Common myeloid progenitor, CD34-positive (primary cell): ENCODE measurements around the gene MIS12.
A peak's percentile ranks its signal among the peaks of the same experiment; 100 is the strongest.

ENCODE experiments used
- CTCF ChIA-PET: fragments of 350-600 bp; sonication (Branson Sonifier 250); formaldehyde crosslinking; loops from one replicate; lab custom pipeline; 2021; ENCODE audit warnings: antibody characterized with exemption; lab: Charles Lee
- POLR2A ChIA-PET: fragments of 350-600 bp; sonication (Branson Sonifier 250); formaldehyde crosslinking; loops from one replicate; lab custom pipeline; 2021; ENCODE audit warnings: antibody characterized with exemption; lab: Charles Lee
- DNase-seq, 3 donors: peaks; one replicate each; pipeline versions ENCODE4 v3.0.0 to v3.0.0-alpha.2; 2013
- H3K27ac ChIP-seq, 2 experiments: 1 replicate in 1 of 2; 2 replicates in 1 of 2; pipeline ENCODE4 v1.7.0; 2013; ENCODE audit warnings: inconsistent platforms in 2 of 2, low read length in 2 of 2, mild to moderate bottlenecking in 2 of 2, low read depth in 1 of 2, moderate library complexity in 1 of 2; ENCODE audit not compliant: severe bottlenecking in 2 of 2, insufficient read depth in 1 of 2, poor library complexity in 1 of 2
- H3K27me3 ChIP-seq, 5 experiments: replicated peaks in 2 of 5; 1 replicate in 3 of 5; 2 replicates in 2 of 5; pipeline versions ENCODE4 v1.6.1 to v1.7.0; 2013; ENCODE audit warnings: low read length in 4 of 5, mild to moderate bottlenecking in 2 of 5, moderate library complexity in 2 of 5, inconsistent platforms in 1 of 5; ENCODE audit not compliant: insufficient read depth in 5 of 5, control insufficient read depth in 4 of 5
- H3K36me3 ChIP-seq, 4 experiments: 1 replicate in 2 of 4; 2 replicates in 2 of 4; pipeline versions ENCODE4 v1.6.1 to v1.7.0; 2013; ENCODE audit warnings: low read length in 3 of 4, control low read depth in 1 of 4, mild to moderate bottlenecking in 1 of 4; ENCODE audit not compliant: control insufficient read depth in 4 of 4, insufficient read depth in 4 of 4
- H3K4me1 ChIP-seq, 4 experiments: 1 replicate in 3 of 4; 2 replicates in 1 of 4; pipeline versions ENCODE4 v1.6.1 to v1.7.1; 2013; ENCODE audit warnings: low read length in 3 of 4, mild to moderate bottlenecking in 3 of 4, control low read depth in 1 of 4, inconsistent platforms in 1 of 4, moderate library complexity in 1 of 4; ENCODE audit not compliant: control insufficient read depth in 4 of 4, insufficient read depth in 4 of 4; ENCODE audit errors: control extremely low read depth in 1 of 4
- H3K4me3 ChIP-seq, 7 experiments: 1 replicate in 4 of 7; 2 replicates in 3 of 7; pipeline versions ENCODE4 v1.5.1 to v1.7.0; 2013; ENCODE audit warnings: mild to moderate bottlenecking in 7 of 7, low read length in 6 of 7, moderate library complexity in 6 of 7, inconsistent platforms in 2 of 7, low read depth in 2 of 7, control low read depth in 1 of 7; ENCODE audit not compliant: insufficient read depth in 4 of 7, control insufficient read depth in 1 of 7; ENCODE audit errors: extremely low read depth in 1 of 7
- H3K9me3 ChIP-seq, 5 experiments: 1 replicate in 4 of 5; 2 replicates in 1 of 5; pipeline versions ENCODE4 v1.6.1 to v1.7.1; 2013; ENCODE audit warnings: low read length in 4 of 5, mild to moderate bottlenecking in 2 of 5, inconsistent platforms in 1 of 5, low read depth in 1 of 5, moderate library complexity in 1 of 5; ENCODE audit not compliant: control insufficient read depth in 4 of 5, insufficient read depth in 2 of 5; ENCODE audit errors: control extremely low read depth in 1 of 5
- WGBS: methylation state at CpG from one replicate; pipeline ENCODE4 v1.1.5; 2013; ENCODE audit not compliant: insufficient coverage; 5-methylcytosine and 5-hydroxymethylcytosine counted together

Gene MIS12

DNA sequence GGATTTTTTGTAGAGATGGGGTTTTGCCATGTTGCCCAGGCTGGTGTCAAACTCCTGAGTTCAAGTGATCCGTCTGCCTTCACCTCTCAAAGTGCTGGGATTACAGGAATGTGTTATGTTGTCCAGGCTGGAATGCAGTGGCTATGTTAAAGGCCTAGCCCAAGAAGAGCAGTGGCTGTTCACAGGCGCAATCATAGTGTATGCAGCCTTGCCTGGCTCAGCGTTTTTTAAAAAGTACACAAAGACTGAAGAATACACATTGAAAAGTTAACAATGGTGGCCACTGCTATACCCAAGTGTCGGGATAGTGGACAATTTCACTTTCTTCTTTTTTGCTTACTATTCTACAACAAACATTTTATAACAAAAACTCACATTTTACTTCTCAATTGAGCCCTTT is 7.4 kb upstream of the MIS12 start:
- Histone ChIP-seq H3K9me3 (peaks cover 0 to 7% (median 3%) of the 10 kb centered on the region in 5 experiments), H3K4me1 (no peaks in the 10 kb centered on the region), H3K27me3 (no peaks in the 10 kb centered on the region), H3K4me3 (no peak overlapping the region), H3K27ac (no peak overlapping the region), H3K36me3 (peaks cover 35 to 82% (median 62%) of the 10 kb centered on the region in 4 experiments)
- WGBS, result 97% methylated on average over 4 of the region's 4 CpGs
- no peak for DNase-seq
- ChIA-PET POLR2A (no interaction called here), CTCF (no interaction called here)

DNA sequence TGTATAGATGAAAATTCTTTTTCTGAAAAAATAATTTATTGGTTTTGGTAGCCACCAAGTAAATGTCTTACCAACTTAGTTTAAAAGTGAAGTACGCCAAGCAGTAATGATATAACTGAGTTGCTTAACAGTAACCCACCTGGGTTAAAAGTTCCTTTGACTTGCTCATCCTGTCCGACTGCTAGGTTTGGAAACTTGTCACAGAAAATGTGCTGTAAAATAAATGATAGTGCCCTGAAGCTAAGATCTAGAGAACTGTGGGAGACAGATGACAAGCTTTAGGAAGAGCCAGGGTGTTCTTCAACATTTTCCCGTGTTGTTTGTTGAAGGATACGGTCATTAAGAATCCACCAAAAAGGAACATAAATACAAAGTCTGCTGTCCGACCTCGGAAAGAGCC is 5.4 kb upstream of the MIS12 start:
- WGBS, result 97% methylated on average over 4 of the region's 6 CpGs
- no peak for DNase-seq
- Histone ChIP-seq H3K9me3 (peaks cover 0 to 7% (median 3%) of the 10 kb centered on the region in 5 experiments), H3K27ac (no peak overlapping the region), H3K4me3 (no peak overlapping the region), H3K36me3 (peaks cover 36 to 69% (median 55%) of the 10 kb centered on the region in 4 experiments), H3K27me3 (no peaks in the 10 kb centered on the region), H3K4me1 (peaks cover 7 to 13% (median 10%) of the 10 kb centered on the region in 4 experiments)
- POLR2A ChIA-PET, result no interaction called here
- CTCF ChIA-PET, result interaction anchor here (1.5 kb wide), 1 partner anchor 47 kb away, joined by 5 read pairs; no protein-coding TSS in a partner anchor

DNA sequence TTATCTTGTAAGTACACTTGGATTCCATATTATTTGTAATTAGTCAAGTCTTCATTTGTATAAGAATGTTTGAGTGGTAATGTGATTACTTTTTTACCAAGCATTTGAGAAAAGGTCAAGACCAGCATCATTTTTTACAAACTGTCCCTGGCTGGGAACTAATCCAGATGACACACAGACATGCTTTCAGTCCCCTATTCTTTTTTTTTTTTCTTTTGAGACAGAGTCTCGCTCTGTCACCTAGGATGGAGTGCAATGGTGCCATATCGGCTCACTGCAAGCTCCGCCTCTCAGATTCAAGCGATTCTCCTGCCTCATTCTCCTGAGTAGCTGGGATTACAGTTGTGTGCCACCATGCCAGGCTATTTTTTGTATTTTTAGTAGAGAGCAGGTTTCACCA is 4.9 kb upstream of the MIS12 start:
- no peak for DNase-seq
- Histone ChIP-seq H3K4me1 (peaks cover 7 to 14% (median 10%) of the 10 kb centered on the region in 4 experiments), H3K27me3 (no peaks in the 10 kb centered on the region), H3K9me3 (peaks cover 0 to 7% (median 3%) of the 10 kb centered on the region in 5 experiments), H3K36me3 (peaks cover 36 to 66% (median 55%) of the 10 kb centered on the region in 4 experiments), H3K4me3 (no peak overlapping the region), H3K27ac (no peak overlapping the region)
- WGBS, result 100% methylated on average over 4 of the region's 4 CpGs
- CTCF ChIA-PET, result no interaction called here
- POLR2A ChIA-PET, result no interaction called here

DNA sequence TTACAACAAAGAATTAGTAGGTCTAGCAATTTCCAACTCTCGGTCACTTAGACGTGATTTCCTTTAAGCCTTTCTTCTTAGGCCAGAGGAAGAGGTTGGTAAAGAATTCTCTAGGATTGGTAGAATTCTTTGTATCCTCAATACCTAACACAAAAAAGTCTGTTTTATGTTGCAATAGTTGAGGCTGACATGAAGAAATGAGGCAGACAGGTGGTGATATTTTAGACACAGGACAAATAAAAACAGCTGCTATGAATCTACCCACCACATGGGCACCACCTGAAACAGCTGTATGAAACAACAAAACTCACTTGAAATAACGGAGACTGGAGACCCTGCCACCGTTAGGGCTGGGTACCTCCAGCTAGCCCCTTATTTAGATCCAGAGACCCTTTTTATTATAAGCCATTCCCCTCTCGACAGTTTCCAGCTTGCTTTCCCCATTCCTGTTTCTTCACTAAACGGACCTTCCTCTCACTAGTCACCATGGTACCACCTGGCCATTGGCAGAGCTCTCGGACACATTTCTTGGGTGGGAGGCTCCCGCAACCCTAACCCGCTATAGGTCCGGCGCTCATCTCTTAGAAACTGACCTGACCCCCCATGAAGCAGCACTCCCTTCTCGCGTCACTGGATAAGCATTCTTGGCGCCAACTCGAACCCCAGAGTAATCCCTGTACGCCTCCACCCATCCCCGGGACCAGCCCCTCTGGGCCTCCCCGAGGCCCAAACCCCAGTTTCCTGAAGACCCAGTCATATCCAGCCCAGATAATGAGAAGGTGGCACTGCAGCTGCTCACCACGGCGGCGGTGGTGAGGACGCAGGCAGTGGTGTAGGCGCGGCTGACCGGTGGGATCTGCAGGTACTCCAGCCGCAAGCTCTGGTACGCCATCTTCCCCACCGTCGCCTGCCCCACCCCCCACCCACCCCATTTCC is 828 bp upstream of the MIS12 start, which contains the start of gene DERL2:
Gene DERL2, minus strand, starts transcription at position 909 of the 936 bp plus-strand sequence. Its CDS starts 17 bp downstream, at position 892.
- H3K27ac ChIP-seq, result peak within 1 kb of the TSS; percentile 97 to 98
- H3K36me3 ChIP-seq, result peaks cover 19 to 49% (median 35%) of the 10 kb centered on the region in 4 experiments
- DNase-seq, result peak in 1 of 3 donors; percentile 50
- peak within 1 kb of the TSS; percentile 58 to 99 (median 97) for H3K4me3 ChIP-seq
- no peaks in the 10 kb centered on the region for H3K27me3 ChIP-seq
- CTCF ChIA-PET, result interaction anchor here (1.1 to 1.5 kb wide), 4 partner anchors 10 to 98 kb away, joined by 3 to 5 read pairs (median 4); partner anchors contain the start of gene NLRP1
- POLR2A ChIA-PET, result interaction anchor here (1.1 to 2.7 kb wide), 6 partner anchors 14 to 98 kb away, joined by 3 to 17 read pairs (median 8); partner anchors contain the start of genes DHX33 and NLRP1
- WGBS, result under 1% methylated on average over 14 of the region's 29 CpGs
- H3K9me3 ChIP-seq, result no peaks in the 10 kb centered on the region
- H3K4me1 ChIP-seq, result peaks cover 10 to 29% (median 20%) of the 10 kb centered on the region in 4 experiments

DNA sequence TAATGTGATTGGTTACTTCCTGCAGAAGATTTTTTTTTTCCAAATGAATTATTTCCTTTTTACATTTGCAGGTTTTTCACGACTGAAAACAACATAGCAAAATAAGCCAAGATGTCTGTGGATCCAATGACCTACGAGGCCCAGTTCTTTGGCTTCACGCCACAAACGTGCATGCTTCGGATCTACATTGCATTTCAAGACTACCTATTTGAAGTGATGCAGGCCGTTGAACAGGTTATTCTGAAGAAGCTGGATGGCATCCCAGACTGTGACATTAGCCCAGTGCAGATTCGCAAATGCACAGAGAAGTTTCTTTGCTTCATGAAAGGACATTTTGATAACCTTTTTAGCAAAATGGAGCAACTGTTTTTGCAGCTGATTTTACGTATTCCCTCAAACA is 2.4 kb downstream of the MIS12 start:
- Histone ChIP-seq H3K27me3 (no peaks in the 10 kb centered on the region), H3K27ac (no peak overlapping the region), H3K36me3 (peaks cover 11 to 35% (median 18%) of the 10 kb centered on the region in 4 experiments), H3K9me3 (peaks cover 0 to 7% (median 0%) of the 10 kb centered on the region in 5 experiments), H3K4me1 (peaks cover 10 to 29% (median 20%) of the 10 kb centered on the region in 4 experiments), H3K4me3 (no peak overlapping the region)
- 94% methylated on average over 7 of the region's 8 CpGs for WGBS
- ChIA-PET POLR2A (interaction anchor here (0.6 to 1.2 kb wide), 2 partner anchors 11 to 1060 kb away, joined by 3 read pairs; no protein-coding TSS in a partner anchor), CTCF (no interaction called here)
- no peak for DNase-seq

DNA sequence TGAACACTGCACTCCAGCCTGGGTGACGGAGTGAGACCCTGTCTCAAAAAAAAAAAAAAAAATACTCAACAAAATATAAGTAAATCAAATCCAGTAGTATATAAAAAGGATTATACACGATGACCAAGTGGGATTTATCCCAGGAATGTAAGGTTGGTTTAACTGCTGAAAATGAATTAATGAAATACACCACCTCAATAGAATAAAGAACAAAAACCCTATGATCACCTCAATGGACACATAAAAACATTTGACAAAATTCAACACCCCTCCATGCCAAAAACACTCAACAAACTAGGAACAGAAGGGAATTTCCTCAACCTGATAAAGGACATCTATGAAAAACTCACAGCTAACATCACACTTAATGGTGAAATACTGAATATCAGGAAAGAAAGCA is 6.6 kb downstream of the MIS12 start:
- Histone ChIP-seq H3K9me3 (peaks cover 0 to 7% (median 0%) of the 10 kb centered on the region in 5 experiments), H3K36me3 (peaks cover 7 to 27% (median 16%) of the 10 kb centered on the region in 4 experiments), H3K27ac (no peak overlapping the region), H3K4me1 (peaks cover 0 to under 1% (median 0%) of the 10 kb centered on the region in 4 experiments), H3K27me3 (no peaks in the 10 kb centered on the region), H3K4me3 (no peak overlapping the region)
- no peak for DNase-seq
- POLR2A ChIA-PET, result no interaction called here
- CTCF ChIA-PET, result no interaction called here
- WGBS, result no CpG with 5 or more reads among the region's 2 CpGs
